ENCODE data around the gene TEX48. TPM values are rescaled to one million over a fixed set of nuclear protein-coding genes. Genes with fewer than 3 reads are reported as not detected.

TEX48 gene
- total RNA-seq, 6 experiments from 2014 or later, result not detected

DNA sequence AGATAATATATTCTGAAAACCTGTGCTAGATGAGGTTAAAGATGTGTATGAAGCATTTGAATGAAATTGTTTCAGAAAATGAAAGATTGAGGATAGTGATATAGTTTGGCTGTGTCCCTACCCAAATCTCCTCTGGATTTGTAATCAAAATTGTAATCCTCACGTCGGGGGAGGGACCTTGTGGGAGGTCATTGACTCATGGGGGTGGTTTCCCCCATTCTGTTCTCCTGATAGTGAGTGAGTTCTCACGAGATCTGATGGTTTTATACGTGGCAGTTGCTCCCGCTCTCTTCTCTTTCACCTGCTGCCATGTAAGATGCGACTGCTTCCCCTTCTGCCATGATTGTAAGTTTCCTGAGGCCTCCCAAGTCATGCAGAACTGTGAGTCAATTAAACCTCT lies 2.0 kb upstream of the TEX48 start:
- Histone ChIP-seq H3K36me3 (no peaks in the 10 kb centered on the region), H3K27ac (no peak overlapping the region), H3K4me1 (no peaks in the 10 kb centered on the region), H3K9me3 (no peaks in the 10 kb centered on the region), H3K4me3 (no peak overlapping the region), H3K27me3 (no peaks in the 10 kb centered on the region)
- WGBS (ENCODE audit: insufficient coverage, low coverage, low lambda C conversion rate, missing lambda C conversion rate), result 66% methylated on average over 6 of the region's 6 CpGs
- DNase-seq, result no peak
- no peak for ATAC-seq
- TF ChIP-seq, protein P1, sequence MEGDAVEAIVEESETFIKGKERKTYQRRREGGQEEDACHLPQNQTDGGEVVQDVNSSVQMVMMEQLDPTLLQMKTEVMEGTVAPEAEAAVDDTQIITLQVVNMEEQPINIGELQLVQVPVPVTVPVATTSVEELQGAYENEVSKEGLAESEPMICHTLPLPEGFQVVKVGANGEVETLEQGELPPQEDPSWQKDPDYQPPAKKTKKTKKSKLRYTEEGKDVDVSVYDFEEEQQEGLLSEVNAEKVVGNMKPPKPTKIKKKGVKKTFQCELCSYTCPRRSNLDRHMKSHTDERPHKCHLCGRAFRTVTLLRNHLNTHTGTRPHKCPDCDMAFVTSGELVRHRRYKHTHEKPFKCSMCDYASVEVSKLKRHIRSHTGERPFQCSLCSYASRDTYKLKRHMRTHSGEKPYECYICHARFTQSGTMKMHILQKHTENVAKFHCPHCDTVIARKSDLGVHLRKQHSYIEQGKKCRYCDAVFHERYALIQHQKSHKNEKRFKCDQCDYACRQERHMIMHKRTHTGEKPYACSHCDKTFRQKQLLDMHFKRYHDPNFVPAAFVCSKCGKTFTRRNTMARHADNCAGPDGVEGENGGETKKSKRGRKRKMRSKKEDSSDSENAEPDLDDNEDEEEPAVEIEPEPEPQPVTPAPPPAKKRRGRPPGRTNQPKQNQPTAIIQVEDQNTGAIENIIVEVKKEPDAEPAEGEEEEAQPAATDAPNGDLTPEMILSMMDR (IDR thresholded peaks at IDR 0.05), result no peak
- TF ChIP-seq POLR2A (IDR thresholded peaks at IDR 0.05), result no peak
- intact Hi-C loops (cut with DNase I), result no loop called here

DNA sequence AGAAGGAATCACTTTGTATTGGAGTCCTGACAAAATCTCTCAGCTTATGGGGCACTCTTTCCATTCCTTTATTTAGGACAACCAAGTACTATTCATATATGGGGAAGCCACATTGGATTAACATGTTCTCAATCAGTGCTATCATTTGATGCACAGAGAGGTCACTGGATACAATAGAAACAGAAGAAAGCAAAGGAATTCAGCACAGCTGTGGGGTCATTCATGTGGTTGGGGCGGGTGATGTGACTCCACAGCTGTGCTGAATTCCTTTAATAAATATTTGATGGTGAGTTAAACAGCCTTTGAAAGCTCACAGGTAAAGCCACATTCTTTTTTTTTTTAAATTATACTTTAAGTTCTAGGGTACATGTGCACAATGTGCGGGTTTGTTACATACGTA lies 854 bp upstream of the TEX48 start:
- no peak overlapping the region for H3K4me3 ChIP-seq
- H3K4me1 ChIP-seq, result no peaks in the 10 kb centered on the region
- no peak overlapping the region for H3K27ac ChIP-seq
- intact Hi-C loops (cut with DNase I), result no loop called here
- H3K36me3 ChIP-seq, result no peaks in the 10 kb centered on the region
- ATAC-seq, result no peak
- no peaks in the 10 kb centered on the region for H3K9me3 ChIP-seq
- DNase-seq, result no peak
- no peak for TF ChIP-seq POLR2A (IDR thresholded peaks at IDR 0.05)
- TF ChIP-seq, protein P1 (IDR thresholded peaks at IDR 0.05), result no peak
- no peaks in the 10 kb centered on the region for H3K27me3 ChIP-seq
- 96% methylated on average over 3 of the region's 3 CpGs for WGBS (ENCODE audit: insufficient coverage, low coverage, low lambda C conversion rate, missing lambda C conversion rate)

DNA sequence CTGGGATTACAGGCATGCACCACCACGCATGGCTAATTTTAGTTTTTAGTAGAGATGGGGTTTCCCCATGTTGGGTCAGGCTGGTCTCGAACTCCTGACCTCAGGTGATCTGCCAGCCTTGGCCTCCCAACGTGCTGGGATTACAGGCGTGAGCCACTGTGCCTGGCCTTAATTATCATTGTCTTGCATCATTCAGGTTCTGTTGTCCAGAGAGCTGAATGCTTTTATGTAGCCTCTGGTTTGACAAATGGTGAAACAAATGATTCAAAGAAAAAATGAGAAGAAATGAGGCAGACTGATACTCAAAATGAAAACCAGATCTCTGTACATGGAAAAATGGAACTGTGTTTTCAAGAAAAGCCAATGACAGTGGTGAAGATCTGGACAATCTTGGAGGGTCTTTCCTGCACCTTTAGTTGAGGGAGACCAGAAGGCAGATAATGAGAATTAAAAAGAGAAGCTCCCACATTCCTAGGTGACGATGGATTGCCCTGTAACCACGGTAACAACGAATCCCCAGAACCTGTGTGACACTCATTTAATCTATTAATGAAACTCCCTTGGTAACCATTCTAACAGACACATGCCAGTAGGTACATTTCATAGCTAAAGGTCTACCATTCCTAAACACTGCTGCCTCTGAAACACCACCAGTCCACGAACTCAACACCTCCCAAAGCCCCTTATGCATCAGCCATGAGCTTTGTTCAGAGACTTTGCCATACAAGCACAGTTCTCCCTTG lies 1.6 kb downstream of the TEX48 start:
- WGBS (ENCODE audit: insufficient coverage, low coverage, low lambda C conversion rate, missing lambda C conversion rate), result 52% methylated on average over 5 of the region's 8 CpGs
- ATAC-seq, result no peak

DNA sequence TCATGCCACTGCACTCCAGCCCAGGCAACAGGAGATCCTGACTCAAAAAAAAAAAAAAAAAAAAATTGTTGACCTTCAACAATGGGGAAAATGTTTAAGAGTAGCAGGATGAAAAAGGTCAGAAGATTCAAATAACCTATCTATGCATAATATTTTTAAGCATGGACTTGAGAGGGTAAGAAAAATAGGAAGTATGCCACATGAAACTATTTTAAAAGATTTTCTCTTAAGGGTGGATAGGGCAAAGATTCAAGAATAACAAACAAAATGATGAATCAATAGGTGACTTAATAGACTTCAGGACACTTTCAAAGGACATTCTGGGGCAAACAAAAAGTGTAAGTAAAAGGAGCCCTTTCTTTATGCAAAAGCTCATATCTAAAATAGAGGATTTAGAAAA lies 3.2 kb downstream of the TEX48 start:
- H3K27me3 ChIP-seq, result no peaks in the 10 kb centered on the region
- H3K9me3 ChIP-seq, result no peaks in the 10 kb centered on the region
- DNase-seq, result no peak
- intact Hi-C loops (cut with DNase I), result loop anchor here in 1 of 2 donors (5.0 kb wide), 1 partner anchor 334 kb away; no protein-coding TSS in a partner anchor
- no peak overlapping the region for H3K4me3 ChIP-seq
- no peak overlapping the region for H3K27ac ChIP-seq
- no peak for ATAC-seq
- no peaks in the 10 kb centered on the region for H3K4me1 ChIP-seq
- no peaks in the 10 kb centered on the region for H3K36me3 ChIP-seq
- TF ChIP-seq POLR2A (IDR thresholded peaks at IDR 0.05), result no peak
- TF ChIP-seq, protein P1 (IDR thresholded peaks at IDR 0.05), result no peak

More for the DNA sequence above, 1.6 kb downstream of the TEX48 start:
- no peaks in the 10 kb centered on the region for H3K4me1 ChIP-seq
- H3K9me3 ChIP-seq, result no peaks in the 10 kb centered on the region
- no peaks in the 10 kb centered on the region for H3K27me3 ChIP-seq
- no peak for TF ChIP-seq POLR2A (IDR thresholded peaks at IDR 0.05)
- TF ChIP-seq, protein P1 (IDR thresholded peaks at IDR 0.05), result no peak
- H3K36me3 ChIP-seq, result no peaks in the 10 kb centered on the region
- intact Hi-C loops (cut with DNase I), result no loop called here
- no peak for DNase-seq
- H3K4me3 ChIP-seq, result no peak overlapping the region
- no peak overlapping the region for H3K27ac ChIP-seq

Data from right lobe of liver (tissue), 6 donors.